Stimulated activated CD4-positive, alpha-beta T cell treated with anti-CD3 and anti-CD28 coated beads, Interleukin-4, amount 100 ng/mL, for 1 hour (primary cell): ENCODE results near the gene GSPT1.
A peak's percentile ranks its signal among the peaks of the same experiment; 100 is the strongest.
"Not testable (repeated sequence)": the region's sequence is repeated elsewhere in the genome, so short reads cannot be mapped to it uniquely, and the experiment has no call there.

ENCODE experiments used
- DNase-seq: peaks from one replicate; pipeline ENCODE4 v3.0.0-alpha.2; 2020

GSPT1 gene

DNA sequence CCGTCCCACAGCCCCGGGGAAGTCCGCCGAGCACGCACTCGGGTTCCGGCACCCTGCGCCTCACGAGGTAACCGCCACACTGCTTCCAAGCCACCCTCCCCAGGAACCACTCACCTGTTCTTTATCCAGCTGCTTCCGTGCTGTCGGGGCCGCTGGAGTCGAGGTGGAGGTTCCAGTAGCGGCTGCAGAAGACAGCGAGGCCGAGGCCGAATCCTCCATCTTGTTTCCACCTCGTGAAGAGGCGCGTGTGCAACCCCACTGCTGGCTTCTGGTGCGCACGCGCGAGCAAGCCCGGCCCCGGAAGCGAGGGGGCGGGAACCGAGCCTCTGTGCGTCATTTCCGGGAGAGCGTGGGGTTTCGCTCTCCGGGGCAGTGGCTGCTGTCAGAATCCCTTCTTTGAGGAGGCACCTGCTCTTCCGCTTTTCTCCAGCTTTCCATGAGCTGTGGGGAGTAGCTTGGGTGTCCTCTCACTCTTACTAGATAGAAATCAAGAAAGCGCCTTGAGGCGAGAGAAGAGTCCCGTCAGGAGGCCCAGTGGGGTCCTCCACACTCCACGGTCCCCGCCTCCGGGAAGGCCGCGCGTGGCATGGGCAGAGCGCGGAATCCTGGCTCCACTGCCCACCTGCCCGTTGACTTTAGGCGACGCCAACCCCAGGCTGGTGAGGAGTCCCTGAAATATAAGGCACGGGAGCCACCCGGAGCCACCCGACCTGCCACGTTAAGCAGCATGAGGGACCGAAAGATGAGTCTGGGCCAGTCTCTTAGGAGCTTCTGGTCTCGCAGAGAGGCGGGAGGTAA, 64.3 kb downstream of the GSPT1 start, which contains the start of gene RSL1D1:
Gene RSL1D1, minus strand, starts transcription at position 249 of the 798 bp plus-strand sequence. Its CDS starts 30 bp downstream, at position 219.
- peak; percentile 90 for DNase-seq

GRCh38 chr16:11848842-11849241, 66.9 kb downstream of the GSPT1 start:
- no peak for DNase-seq

GRCh38 chr16:11844499-11844898, 71.3 kb downstream of the GSPT1 start:
- DNase-seq, result no peak

- DNase-seq, result no peak
Observed at GRCh38 chr16:11843861-11844260, 71.9 kb downstream of the GSPT1 start.

- DNase-seq, result no peak
Observed at GRCh38 chr16:11843206-11843605, 72.5 kb downstream of the GSPT1 start.

DNA sequence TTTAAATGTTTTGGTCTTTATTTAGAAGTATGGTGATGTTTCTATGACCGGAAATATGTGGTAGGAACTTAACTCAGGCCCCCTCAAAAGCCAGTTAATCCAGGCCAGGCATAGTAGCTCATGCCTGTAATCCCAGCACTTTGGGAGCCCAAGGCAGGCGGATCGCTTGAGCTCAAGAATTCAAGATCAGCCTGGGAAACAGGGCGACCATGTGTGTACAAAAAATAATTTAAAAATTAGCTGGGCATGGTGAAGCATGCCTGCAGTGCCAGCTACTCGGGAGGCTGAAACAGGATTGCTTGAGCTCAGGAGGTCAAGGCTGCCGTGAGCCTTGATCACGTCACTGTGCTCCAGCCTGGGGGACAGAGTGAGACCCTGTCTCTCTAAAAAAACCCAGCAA, 74.7 kb downstream of the GSPT1 start:
- DNase-seq, result no peak

- DNase-seq, result no peak
Observed at GRCh38 chr16:11836650-11837244, 79.0 kb downstream of the GSPT1 start.

DNA sequence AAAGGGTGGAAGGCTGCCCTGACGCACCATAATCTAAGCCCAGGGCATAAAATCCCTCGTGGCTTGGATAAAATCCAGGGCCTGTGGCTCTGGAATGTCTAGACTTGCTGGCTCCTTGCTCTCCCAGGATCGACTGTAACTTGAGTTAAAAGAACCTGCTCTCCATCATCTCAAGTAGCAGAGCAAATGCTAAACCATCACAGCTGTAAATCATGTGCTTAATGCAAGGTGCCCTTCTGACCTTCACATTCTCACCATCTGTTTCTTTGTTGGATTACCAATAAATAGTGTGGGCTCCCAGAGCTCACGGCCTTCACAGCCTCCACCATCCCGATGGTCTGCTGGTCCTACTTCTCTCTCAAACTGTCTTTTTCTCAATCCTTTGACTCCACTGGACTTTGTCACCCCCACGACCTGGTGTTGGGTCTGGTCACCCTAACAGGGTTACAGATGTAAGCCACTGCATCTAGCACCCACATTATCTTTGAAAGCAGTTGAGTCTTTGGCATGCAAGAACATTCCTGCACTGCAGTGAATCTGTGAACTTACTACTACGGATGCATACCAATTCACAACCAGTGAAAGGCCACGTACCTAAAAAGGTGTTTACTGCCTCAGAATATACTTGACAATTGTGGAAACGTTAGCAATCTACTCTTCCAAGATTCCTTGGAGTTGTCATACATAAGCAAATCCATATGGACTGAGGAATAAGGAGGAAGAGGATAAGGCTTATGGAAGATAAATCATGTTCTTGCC, 79.7 kb downstream of the GSPT1 start:
- no peak for DNase-seq

GRCh38 chr16:11835309-11835708, 80.4 kb downstream of the GSPT1 start:
- no peak for DNase-seq

- DNase-seq, result no peak
Observed at GRCh38 chr16:11833951-11834695, 81.6 kb downstream of the GSPT1 start.

DNA sequence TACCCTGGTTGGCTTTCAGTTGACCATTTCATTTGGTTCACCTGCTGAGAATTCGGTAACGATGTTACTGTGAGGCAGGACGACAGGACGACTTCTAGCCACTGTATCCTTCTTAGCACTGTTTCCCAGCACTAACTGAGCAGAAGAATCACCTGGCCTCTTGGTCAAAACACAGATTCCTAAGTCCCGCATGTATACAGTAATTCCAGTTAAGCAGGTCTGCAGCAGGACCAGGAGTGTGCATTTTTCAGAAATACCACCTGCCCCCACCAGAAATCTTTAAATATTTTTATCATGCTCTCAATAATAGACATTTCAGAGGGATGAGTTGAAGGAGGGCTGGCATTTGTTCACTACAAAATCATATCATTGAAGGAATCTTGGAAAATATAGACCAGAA, 87.1 kb downstream of the GSPT1 start:
- no peak for DNase-seq

GRCh38 chr16:11825520-11826165, 90.1 kb downstream of the GSPT1 start:
- DNase-seq, result not testable (repeated sequence)

- DNase-seq, result no peak
Observed at GRCh38 chr16:11824362-11824761, 91.4 kb downstream of the GSPT1 start.

DNA sequence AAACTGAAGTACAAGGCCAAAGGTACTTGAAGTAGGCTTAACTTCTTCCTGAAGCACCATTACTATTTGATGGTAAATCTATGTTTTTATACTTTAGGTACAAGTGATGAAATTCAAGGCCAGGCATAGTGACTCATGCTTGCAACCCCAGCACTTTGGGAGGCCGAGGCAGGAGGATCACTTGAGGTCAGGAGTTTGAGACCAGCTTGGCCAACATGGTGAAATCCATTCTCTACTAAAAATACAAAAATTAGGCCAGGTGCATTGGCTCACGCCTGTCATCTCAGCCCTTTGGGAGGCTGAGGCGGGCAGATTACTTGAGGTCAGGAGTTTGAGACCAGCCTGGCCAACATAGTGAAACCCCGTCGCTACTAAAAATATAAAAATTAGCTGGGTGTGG, 92.1 kb downstream of the GSPT1 start:
- not testable (repeated sequence) for DNase-seq

GRCh38 chr16:11819798-11820197, 96.0 kb downstream of the GSPT1 start:
- DNase-seq, result no peak

DNA sequence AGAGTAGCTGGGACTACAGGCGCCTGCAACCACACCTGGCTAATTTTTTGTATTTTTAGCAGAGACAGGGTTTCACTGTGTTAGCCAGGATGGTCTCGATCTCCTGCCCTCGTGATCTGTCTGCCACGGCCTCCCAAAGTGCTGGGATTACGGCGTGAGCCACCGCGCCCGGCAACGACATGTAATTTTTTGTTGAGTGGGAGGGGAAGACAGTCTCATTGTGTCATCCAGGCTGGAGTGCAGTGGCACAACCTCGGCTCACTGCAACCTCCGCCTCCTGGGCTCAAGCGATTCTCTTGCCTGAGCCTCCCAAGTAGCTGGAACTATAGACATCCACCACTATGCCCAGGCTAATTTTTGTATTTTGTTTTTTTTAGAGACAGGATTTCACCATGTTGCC, 96.8 kb downstream of the GSPT1 start:
- DNase-seq, result not testable (repeated sequence)
